ENCODE results near the gene ZNF568. TPM values are rescaled to one million over a fixed set of nuclear protein-coding genes. Genes with fewer than 3 reads are reported as not detected.

ZNF568 gene
- total RNA-seq, 1 experiment from 2014 or later, result 6.4 TPM

DNA sequence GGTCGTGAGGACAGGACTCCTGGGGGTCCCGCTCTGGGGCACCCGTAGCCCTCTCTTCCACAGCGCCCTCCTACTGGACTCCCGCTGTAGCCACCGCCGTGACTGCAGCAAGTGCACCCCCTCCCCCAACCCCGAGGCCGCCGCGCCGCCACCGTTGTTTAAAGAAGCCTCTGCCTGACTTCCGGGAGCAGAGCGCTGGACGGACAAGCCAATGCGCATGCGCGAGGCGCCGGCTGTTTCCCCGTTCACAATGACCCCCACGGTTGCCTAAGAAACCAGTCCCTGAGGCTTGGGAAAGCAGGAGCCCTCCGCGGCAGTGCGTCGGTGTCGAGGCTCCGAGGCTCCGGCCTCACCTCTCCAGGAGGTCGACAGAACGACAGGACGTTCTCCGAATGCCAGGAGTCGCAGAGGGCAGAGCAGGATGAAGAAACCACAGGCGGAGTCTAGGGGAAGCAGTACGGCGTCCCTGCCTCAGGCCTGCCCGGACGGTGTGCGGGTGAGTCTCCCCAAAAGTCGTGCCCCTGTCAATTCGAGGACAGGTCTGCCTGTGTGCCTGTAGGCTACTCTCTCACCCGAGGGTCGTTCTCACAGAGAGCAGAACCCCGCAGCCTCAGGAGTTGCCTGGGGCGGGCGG, 91.6 kb downstream of the ZNF568 start:
- Histone ChIP-seq H2AFZ (no peak overlapping the region), H3K4me3 (no peak overlapping the region), H3K9me3 (ENCODE audit: insufficient read depth, low read depth) (no peaks in the 10 kb centered on the region), H4K20me1 (ENCODE audit: insufficient read depth) (no peaks in the 10 kb centered on the region), H3K9me2 (ENCODE audit: insufficient read depth) (no peaks in the 10 kb centered on the region), H3K27me3 (ENCODE audit: insufficient read depth, low read depth) (peaks cover 12% of the 10 kb centered on the region), H3K79me2 (ENCODE audit: low read depth) (no peaks in the 10 kb centered on the region), H3K4me2 (no peak overlapping the region), H3K36me3 (ENCODE audit: low read depth) (no peaks in the 10 kb centered on the region), H3F3A (ENCODE audit: insufficient read depth, low read depth) (no peaks in the 10 kb centered on the region), H3K27ac (no peak overlapping the region), H3K4me1 (replicated peaks; ENCODE audit: insufficient read depth) (no peaks in the 10 kb centered on the region)
- BruUV-seq (replicated peaks), result no TSS peak
- DNase-seq, result no peak
- CTCF ChIA-PET, result no interaction called here
- TF ChIP-seq EZH2 (IDR thresholded peaks at IDR 0.05; ENCODE audit: low read depth), result no peak
- TF ChIP-seq, protein P1, sequence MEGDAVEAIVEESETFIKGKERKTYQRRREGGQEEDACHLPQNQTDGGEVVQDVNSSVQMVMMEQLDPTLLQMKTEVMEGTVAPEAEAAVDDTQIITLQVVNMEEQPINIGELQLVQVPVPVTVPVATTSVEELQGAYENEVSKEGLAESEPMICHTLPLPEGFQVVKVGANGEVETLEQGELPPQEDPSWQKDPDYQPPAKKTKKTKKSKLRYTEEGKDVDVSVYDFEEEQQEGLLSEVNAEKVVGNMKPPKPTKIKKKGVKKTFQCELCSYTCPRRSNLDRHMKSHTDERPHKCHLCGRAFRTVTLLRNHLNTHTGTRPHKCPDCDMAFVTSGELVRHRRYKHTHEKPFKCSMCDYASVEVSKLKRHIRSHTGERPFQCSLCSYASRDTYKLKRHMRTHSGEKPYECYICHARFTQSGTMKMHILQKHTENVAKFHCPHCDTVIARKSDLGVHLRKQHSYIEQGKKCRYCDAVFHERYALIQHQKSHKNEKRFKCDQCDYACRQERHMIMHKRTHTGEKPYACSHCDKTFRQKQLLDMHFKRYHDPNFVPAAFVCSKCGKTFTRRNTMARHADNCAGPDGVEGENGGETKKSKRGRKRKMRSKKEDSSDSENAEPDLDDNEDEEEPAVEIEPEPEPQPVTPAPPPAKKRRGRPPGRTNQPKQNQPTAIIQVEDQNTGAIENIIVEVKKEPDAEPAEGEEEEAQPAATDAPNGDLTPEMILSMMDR (conservative IDR thresholded peaks at IDR 0.05), result no peak
- POLR2A ChIA-PET (ENCODE audit: unreplicated experiment), result no interaction called here
- intact Hi-C loops (cut with micrococcal nuclease; ENCODE audit: unreplicated experiment), result no loop called here

DNA sequence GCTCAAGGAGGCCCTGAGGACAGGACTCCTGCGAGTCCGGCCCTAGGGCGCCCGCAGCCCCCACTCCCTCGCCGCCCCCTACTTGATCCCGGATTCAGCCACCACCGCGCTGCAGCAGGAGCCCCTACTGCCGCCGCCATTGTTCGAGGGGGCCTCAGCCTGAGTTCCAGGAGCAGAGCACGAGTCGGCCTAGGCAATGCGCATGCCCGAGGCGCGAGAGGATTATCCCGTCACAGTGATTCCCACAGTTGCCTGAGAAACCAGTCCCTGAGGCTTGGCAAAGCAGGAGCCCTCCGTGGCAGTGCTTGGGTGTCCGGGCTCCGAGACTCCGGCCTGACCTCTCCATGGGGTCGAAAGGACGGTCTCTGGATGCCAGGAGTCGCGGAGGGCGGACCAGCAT, 93.7 kb downstream of the ZNF568 start:
- Histone ChIP-seq H3K36me3 (ENCODE audit: low read depth) (no peaks in the 10 kb centered on the region), H3K79me2 (ENCODE audit: low read depth) (no peaks in the 10 kb centered on the region), H3K4me3 (no peak overlapping the region), H3F3A (ENCODE audit: insufficient read depth, low read depth) (no peaks in the 10 kb centered on the region), H3K4me2 (no peak overlapping the region), H3K9me2 (ENCODE audit: insufficient read depth) (no peaks in the 10 kb centered on the region), H2AFZ (no peak overlapping the region), H3K27me3 (ENCODE audit: insufficient read depth, low read depth) (peaks cover 29% of the 10 kb centered on the region), H4K20me1 (ENCODE audit: insufficient read depth) (no peaks in the 10 kb centered on the region), H3K4me1 (replicated peaks; ENCODE audit: insufficient read depth) (no peaks in the 10 kb centered on the region), H3K27ac (no peak overlapping the region), H3K9me3 (ENCODE audit: insufficient read depth, low read depth) (no peaks in the 10 kb centered on the region)
- DNase-seq, result no peak
- CTCF ChIA-PET, result no interaction called here
- no TSS peak for BruUV-seq (replicated peaks)
- TF ChIP-seq EZH2 (IDR thresholded peaks at IDR 0.05; ENCODE audit: low read depth), result no peak
- TF ChIP-seq, protein P1 (conservative IDR thresholded peaks at IDR 0.05), result no peak
- POLR2A ChIA-PET (ENCODE audit: unreplicated experiment), result no interaction called here
- intact Hi-C loops (cut with micrococcal nuclease; ENCODE audit: unreplicated experiment), result no loop called here

DNA sequence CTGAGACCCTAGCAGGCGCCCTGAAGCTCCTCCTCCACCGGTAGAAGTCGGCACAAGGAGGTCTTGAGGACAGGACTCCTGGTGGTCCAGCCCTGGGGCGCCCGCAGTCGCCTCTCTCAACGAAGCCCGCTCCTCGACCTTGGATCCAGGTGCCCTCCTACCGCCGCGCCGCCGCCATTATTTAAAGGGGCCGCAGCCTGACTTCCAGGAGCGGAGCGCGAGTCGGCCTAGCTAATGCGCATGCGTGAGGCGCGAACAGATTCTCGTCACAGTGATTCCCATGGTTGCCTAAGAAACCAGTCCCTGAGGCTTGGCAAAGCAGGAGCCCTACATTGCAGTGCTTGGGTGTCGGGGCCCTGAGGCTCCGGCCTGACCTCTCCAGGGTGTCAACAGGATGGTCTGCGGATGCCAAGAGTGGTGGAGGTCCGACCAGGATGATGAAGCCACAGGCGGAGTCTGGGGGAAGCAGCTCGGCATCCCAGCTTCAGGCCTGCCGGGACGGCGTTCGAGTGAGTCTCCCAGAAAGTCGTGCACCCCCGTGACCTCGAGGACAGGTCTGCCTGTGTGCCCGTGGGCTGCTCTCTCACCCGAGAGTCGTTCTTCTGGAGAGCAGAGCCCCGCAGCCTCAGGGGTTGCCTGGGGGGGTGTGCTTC, 96.1 kb downstream of the ZNF568 start:
- POLR2A ChIA-PET (ENCODE audit: unreplicated experiment), result no interaction called here
- Histone ChIP-seq H3K4me1 (replicated peaks; ENCODE audit: insufficient read depth) (no peaks in the 10 kb centered on the region), H3F3A (ENCODE audit: insufficient read depth, low read depth) (no peaks in the 10 kb centered on the region), H4K20me1 (ENCODE audit: insufficient read depth) (no peaks in the 10 kb centered on the region), H3K4me3 (no peak overlapping the region), H2AFZ (no peak overlapping the region), H3K9me3 (ENCODE audit: insufficient read depth, low read depth) (no peaks in the 10 kb centered on the region), H3K4me2 (no peak overlapping the region), H3K27ac (no peak overlapping the region), H3K36me3 (ENCODE audit: low read depth) (no peaks in the 10 kb centered on the region), H3K79me2 (ENCODE audit: low read depth) (no peaks in the 10 kb centered on the region), H3K27me3 (ENCODE audit: insufficient read depth, low read depth) (peaks cover 29% of the 10 kb centered on the region), H3K9me2 (ENCODE audit: insufficient read depth) (no peaks in the 10 kb centered on the region)
- no peak for DNase-seq
- intact Hi-C loops (cut with micrococcal nuclease; ENCODE audit: unreplicated experiment), result no loop called here
- CTCF ChIA-PET, result no interaction called here
- no TSS peak for BruUV-seq (replicated peaks)
- TF ChIP-seq, protein P1 (conservative IDR thresholded peaks at IDR 0.05), result no peak
- TF ChIP-seq EZH2 (IDR thresholded peaks at IDR 0.05; ENCODE audit: low read depth), result no peak

All from PC-9 (cell line).